Glomerular visceral epithelial cell (primary cell): ENCODE results near the gene VILL.
"Not testable (repeated sequence)": the region's sequence is repeated elsewhere in the genome, so short reads cannot be mapped to it uniquely, and the experiment has no call there.

ENCODE experiments used
- DNase-seq: peaks from one replicate; pipeline ENCODE4 v3.0.0-alpha.2; 2016; ENCODE audit errors: extremely low spot score

VILL gene

GRCh38 chr3:38017445-38018295 is 27.1 kb downstream of the VILL start:
- no peak for DNase-seq

- no peak for DNase-seq
Observed at GRCh38 chr3:38018296-38019266, 28.0 kb downstream of the VILL start.

GRCh38 chr3:38019658-38020341 is 29.2 kb downstream of the VILL start:
- DNase-seq, result no peak

GRCh38 chr3:38020342-38020726 is 29.7 kb downstream of the VILL start:
- no peak for DNase-seq

GRCh38 chr3:38021196-38021595 is 30.6 kb downstream of the VILL start:
- DNase-seq, result no peak

GRCh38 chr3:38022301-38022700 is 31.7 kb downstream of the VILL start:
- DNase-seq, result no peak

- DNase-seq, result no peak
Observed at GRCh38 chr3:38022896-38023709, 32.5 kb downstream of the VILL start.

GRCh38 chr3:38026856-38027255 is 36.3 kb downstream of the VILL start:
- DNase-seq, result no peak

GRCh38 chr3:38027466-38028465 is 37.2 kb downstream of the VILL start:
- no peak for DNase-seq

- DNase-seq, result no peak
Observed at GRCh38 chr3:38028621-38029361, 38.2 kb downstream of the VILL start.

- peak; percentile 47 for DNase-seq
Observed at GRCh38 chr3:38029400-38030125, 39.0 kb downstream of the VILL start, which contains the start of gene PLCD1. Gene PLCD1, minus strand, starts transcription at chr3:38029642. Its CDS starts 103 bp downstream, at chr3:38029539.

- DNase-seq, result no peak
Observed at GRCh38 chr3:38030126-38031021, 39.8 kb downstream of the VILL start.

- peak; percentile 72 for DNase-seq
Observed at GRCh38 chr3:38031022-38031994, 40.7 kb downstream of the VILL start.

- DNase-seq, result no peak
Observed at GRCh38 chr3:38032328-38032865, 41.8 kb downstream of the VILL start.

- not testable (repeated sequence) for DNase-seq
Observed at GRCh38 chr3:38033586-38033985, 43.0 kb downstream of the VILL start.

GRCh38 chr3:38034335-38034734 is 43.7 kb downstream of the VILL start:
- DNase-seq, result not testable (repeated sequence)
